WI38 (cell line): Measurements from ENCODE around the gene RBP3.

Experiments used
- H3K4me3 ChIP-seq: 2 replicates; pipeline ENCODE4 v1.5.1; 2011; ENCODE audit warnings: low read depth, mild to moderate bottlenecking, control low read depth, low read length
- CTCF ChIP-seq: IDR thresholded peaks from 2 replicates; pipeline ENCODE4 v1.5.1; 2012; ENCODE audit warnings: low read depth, mild to moderate bottlenecking, control low read depth, low read length

RBP3 gene

GRCh38 chr10:47344996-47345870 is 2.9 kb upstream of the RBP3 start:
- no peak overlapping the region for H3K4me3 ChIP-seq
- TF ChIP-seq CTCF: no peak

GRCh38 chr10:47346581-47347302 is 1.4 kb upstream of the RBP3 start:
- no peak overlapping the region for H3K4me3 ChIP-seq
- no peak for TF ChIP-seq CTCF

- H3K4me3 ChIP-seq: no peak overlapping the region
- no peak for TF ChIP-seq CTCF
These were observed 874 bp upstream of the RBP3 start for GRCh38 chr10:47347303-47347675.

- no peak overlapping the region for H3K4me3 ChIP-seq
- TF ChIP-seq CTCF: no peak
These were observed 703 bp downstream of the RBP3 start for GRCh38 chr10:47348661-47349470.

- no peak for TF ChIP-seq CTCF
- no peak overlapping the region for H3K4me3 ChIP-seq
These were observed 1.4 kb downstream of the RBP3 start for GRCh38 chr10:47349516-47349915.

GRCh38 chr10:47349941-47350371 is 1.8 kb downstream of the RBP3 start:
- no peak for TF ChIP-seq CTCF
- H3K4me3 ChIP-seq: no peak overlapping the region
